HG02623 (cell line): ENCODE data around the gene KRTAP1-1.
"Not testable (repeated sequence)": the region's sequence is repeated elsewhere in the genome, so short reads cannot be mapped to it uniquely, and the experiment has no call there.

Source experiments
- ATAC-seq: cut with Tn5 transposase; IDR thresholded peaks from one replicate; pipeline ENCODE4 v1.9.1; 2021; ENCODE audit warnings: moderate library complexity; ENCODE audit not compliant: unreplicated experiment

Gene KRTAP1-1, protein sequence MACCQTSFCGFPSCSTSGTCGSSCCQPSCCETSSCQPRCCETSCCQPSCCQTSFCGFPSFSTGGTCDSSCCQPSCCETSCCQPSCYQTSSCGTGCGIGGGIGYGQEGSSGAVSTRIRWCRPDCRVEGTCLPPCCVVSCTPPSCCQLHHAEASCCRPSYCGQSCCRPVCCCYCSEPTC

DNA sequence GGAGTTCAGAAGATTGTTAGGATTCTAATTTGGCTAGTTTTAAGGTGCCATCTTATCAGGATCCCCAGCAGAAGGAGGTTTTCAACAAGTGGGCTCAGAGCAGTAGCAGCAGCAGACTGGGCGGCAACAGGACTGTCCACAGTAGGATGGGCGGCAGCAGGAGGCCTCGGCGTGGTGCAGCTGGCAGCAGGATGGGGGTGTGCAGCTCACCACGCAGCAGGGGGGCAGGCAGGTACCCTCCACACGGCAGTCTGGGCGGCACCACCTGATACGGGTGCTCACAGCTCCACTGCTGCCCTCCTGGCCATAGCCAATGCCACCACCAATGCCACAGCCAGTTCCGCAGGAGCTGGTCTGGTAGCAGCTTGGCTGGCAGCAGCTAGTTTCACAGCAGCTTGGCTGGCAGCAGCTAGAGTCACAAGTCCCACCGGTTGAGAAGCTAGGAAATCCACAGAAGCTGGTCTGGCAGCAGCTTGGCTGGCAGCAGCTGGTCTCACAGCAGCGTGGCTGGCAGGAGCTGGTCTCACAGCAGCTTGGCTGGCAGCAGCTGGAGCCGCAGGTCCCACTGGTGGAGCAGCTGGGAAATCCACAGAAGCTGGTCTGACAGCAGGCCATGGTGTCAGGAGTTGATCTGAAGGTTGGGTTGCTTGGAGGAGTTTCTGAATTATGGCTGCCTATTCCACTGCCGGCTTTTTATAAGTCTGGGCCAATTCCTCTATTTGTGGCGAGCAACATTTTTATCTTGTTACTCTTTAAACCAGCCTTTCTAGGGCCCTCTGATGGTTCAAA is at the start of gene KRTAP1-1:
Gene KRTAP1-1 (minus strand): TSS at position 668 of the 789 bp plus-strand sequence. CDS start 53 bp downstream, at position 615.
- not testable (repeated sequence) for ATAC-seq

DNA sequence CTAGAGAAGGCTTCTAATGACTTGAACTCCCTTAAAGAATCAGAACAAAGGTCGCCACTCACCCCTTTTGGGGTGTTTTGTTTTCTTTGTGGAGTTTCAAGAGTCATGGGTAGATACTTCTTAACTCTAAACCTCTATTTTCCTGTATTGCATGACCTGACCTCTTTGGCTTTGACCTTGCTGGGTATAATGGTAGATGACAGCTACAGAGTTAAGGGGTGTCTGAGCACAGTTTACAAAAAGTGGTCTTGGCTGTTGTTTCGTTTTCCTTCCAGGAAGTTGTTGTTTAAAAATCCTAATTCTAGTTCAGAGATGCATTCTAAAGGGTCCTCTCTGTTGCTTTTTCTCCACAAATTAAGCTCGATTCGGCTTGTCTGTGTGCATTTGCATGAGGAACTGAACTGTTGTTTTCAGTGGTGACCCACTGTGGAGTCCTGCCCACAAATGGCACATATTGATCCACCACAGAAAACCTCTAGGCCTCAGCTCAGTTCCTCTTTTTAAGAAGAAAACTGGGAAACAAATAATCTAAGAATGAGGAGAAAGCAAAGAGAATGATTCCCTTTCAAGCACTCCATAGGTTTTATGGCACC is 47.6 kb upstream of the KRTAP1-1 start:
- not testable (repeated sequence) for ATAC-seq

DNA sequence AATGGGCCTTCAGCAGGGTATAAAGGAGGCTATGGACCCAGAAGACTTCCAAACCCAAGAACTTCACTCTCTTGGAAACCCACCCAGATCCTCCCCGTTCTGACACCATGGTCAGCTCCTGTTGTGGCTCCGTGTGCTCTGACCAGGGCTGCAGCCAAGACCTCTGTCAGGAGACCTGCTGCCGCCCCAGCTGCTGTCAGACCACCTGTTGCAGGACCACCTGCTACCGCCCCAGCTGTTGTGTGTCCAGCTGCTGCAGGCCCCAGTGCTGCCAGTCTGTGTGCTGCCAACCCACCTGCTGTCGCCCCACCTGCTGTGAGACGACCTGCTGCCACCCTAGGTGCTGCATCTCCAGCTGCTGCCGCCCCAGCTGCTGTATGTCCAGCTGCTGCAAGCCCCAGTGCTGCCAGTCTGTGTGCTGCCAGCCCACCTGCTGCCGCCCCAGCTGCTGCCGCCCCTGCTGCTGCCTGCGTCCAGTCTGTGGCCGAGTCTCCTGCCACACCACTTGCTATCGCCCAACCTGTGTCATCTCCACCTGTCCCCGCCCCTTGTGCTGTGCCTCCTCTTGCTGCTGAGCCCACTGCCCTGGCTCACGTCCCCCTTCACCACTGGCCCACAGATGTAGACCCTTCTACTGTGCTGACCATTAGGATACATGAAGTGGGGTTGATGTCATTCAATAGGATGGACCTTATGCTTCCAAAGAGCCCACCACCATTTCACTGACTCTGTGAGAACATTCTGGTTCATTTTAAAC is 43.0 kb upstream of the KRTAP1-1 start, which contains the start of gene KRTAP4-7:
Gene KRTAP4-7 (plus strand): TSS at position 51 of the 757 bp plus-strand sequence. CDS start 57 bp downstream, at position 108.
- ATAC-seq = not testable (repeated sequence)

DNA sequence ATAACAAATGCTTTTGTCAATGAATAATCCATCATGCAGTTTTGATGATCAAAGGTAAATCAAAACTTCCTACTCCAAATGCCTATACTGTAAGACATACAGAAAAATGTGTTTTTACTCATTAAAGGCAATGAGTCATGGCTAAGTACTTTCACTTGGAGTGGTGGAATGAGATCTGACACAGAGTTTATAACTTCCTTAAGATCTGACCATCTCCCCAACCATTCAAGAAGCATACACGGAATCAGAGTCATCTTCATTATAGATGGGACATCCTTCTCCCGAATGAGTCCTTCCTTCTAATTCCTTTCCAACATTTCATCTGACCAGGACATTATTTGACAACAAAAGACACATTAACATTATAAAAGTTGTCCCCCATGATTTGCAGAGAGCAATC is 42.2 kb upstream of the KRTAP1-1 start:
- ATAC-seq = not testable (repeated sequence)

DNA sequence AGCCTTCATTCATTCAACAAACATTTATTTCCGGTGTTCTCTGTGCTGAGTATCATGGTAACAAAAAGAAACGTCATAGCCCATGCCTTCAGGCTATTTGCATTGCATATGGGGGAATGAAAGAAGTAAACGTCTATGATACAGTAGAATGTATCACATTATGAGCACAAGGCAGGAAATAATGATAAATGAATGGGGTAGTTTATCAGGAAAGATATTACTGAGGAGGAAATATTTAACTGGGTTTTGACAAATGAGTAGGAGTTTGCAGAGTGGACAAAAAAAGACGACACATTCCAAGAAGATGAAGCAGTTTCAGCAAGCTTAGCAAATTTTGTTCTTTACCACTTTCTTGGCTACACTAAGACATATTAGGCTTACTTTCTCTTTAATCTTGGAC is 41.4 kb upstream of the KRTAP1-1 start:
- ATAC-seq = no peak

DNA sequence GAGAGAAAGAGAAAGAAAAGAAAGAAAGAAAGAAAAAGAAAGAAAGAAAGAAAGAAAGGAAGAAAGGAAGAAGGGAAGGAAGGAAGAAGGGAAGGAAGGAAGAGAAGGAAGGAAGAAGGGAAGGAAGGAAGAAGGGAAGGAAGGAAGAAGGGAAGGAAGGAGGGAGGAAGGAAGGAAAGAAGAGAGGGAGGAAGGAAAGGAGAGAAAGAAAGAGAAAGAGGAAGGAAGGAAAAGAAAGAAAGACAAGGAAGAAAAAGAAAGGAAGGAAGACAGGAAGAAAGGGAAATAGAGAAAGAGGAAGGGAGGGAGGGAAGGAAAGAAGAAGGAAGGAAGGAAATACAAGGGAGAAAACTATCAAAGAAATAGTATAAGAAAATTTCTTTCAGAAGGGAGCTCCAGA is 35.5 kb upstream of the KRTAP1-1 start:
- ATAC-seq = no peak

DNA sequence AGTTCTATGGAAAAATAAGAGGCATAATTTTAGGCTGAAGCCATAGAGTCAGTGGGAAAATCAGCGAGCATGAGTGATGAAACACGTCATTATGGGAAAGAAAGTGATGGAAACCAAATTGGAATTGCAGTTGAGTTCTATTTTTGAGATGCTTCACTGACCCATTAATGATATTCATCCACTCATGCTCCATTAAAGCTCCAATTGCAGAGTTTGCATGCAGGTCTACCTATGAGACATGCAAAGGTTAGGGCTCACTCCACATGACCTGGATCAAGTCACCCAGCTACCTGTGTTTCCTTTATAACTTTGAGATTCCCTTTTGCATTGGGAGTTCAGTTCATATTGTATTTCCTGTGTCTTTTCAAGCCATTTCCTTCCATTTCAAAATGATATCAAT is 32.4 kb upstream of the KRTAP1-1 start:
- ATAC-seq = no peak

DNA sequence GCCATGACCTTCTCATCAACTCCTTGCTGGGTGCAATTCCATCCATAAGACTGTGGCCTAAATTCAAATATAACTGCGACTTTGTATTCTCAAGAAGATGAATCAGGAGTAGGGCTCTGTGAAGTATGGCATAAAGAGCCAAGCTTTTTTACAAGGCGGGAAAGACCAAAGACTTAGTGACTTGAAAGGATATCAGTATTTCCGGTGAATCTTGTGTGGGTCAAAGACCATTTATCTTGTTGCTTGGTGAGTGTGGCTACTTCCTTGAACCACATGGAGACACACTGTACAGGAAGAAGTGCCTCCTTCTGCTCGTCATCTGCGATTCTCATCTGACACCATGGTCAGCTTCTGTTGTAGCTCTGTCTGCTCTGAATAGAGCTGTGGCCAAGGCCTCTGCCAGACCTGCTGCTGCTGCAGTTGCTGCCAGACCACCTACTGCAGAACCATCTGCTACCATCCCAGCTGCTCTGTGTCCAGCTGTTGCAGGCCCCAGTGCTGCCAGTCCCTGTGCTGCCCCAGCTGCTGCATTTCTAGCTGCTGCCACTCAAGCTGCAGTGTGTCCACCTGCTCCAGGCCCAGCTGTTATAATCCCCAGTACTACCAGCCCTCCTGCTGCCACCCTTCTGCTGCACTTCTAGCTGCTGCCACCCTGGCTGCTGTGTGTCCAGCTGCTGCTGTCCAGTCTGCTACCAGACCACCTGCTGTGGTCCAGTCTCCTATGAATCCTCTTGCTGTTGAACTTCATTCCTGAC is 30.5 kb upstream of the KRTAP1-1 start:
- no peak for ATAC-seq

DNA sequence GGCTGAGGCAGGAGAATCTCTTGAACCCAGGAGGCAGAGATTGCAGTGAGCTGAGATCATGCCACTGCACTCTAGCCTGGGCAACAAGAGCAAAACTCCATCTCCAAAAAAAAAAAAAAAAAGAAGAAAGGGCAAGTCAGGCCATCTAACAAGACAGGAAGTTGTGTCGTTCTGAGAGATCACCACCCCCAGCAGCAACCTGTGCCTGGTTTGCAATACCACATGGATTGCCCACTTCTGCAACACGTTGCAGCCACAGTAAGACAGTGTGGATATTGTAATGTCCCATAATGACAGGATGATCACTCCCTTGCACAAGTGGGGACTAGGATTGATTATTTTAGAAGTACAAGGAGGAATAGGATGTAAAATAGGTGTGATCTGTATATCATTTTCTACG is 27.8 kb upstream of the KRTAP1-1 start:
- ATAC-seq = no peak

DNA sequence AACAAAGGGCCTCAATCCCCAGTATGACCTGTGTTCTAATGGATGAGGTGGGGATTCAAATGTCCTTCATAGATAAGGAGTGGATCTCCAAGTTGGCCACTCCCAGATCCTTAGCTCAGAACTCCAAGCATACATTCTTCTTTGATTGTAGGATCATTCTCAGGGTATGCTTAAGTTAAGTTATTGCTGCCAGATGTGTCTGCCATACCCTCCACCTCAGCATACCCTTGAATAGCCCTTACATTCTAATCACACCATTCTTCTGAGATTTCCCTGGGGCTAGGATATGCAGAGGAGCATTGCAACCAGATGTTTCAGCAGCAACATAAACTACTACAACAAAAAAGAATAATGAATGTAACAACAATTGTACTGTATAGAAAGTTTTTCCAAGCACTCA is 26.0 kb upstream of the KRTAP1-1 start:
- no peak for ATAC-seq

DNA sequence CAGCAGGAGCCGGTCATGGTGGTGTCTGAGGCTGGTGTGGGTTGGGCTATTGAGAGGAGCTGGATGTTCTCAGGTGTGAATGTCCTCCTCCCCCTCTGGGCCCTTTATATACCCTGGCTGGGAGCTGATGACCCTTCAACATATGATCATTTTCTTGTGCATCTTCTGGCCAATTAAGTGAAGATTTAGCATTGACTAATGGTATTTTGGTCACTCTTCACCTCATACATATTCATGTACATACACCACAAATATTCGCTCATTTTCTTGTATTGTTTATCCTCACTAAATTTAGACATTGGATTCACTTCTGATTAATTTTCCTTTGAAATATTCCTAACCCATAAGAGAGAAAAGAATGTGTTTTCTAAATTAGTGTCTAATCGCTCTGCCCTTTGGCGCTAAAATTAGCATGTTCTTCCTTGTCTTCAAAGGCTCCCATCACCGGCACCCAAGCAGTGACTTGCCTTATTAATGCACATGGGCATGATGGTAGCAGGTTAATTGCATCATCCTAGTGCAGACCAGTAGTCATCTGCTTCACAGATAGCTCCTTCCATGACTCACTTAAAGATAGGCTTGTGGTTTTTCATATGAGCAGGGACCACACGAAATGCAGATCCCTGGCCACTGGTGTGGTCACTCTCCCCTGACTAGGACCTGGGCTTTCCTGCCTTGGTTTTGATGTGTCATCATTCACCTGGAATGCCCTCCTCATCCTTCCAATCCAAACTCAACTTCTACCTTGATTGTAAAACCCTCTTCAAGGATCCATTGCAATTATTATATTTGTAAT is 24.8 kb upstream of the KRTAP1-1 start, which contains the start of gene KRTAP2-4:
Gene KRTAP2-4 (minus strand): TSS at position 51 of the 796 bp plus-strand sequence. CDS start 34 bp downstream, at position 17.
- no peak for ATAC-seq

DNA sequence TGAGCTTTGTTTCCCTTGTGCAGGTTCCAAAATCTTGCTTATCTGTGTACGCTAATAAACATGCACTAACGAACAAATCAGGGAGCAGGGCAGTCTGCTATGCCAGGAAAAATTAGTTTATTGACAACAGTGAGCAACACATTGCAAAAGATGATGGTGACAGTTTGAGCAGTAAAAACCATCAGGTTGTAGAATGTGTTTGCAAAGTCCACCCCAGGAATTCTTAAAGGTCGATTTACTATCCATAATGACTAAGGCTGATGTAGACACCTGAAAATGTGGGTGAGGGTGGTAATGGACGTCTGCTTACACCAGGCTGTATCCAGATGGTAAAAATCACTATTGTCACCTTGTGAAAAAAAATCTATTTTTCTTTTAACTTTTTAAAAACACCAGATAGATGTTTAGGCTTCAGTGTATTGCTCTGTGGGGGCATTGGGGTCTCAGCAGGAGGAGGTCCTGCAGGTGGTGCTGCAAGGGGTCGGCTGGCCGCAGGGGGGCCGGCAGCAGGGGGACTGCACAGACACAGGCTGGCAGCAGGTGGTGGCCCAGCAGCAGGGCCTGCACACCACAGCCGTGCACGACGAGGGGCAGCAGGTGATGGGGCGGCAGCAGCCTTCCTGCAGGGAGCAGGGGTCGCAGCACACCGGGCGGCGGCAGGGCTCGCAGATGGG is 23.9 kb upstream of the KRTAP1-1 start:
- ATAC-seq = not testable (repeated sequence)

DNA sequence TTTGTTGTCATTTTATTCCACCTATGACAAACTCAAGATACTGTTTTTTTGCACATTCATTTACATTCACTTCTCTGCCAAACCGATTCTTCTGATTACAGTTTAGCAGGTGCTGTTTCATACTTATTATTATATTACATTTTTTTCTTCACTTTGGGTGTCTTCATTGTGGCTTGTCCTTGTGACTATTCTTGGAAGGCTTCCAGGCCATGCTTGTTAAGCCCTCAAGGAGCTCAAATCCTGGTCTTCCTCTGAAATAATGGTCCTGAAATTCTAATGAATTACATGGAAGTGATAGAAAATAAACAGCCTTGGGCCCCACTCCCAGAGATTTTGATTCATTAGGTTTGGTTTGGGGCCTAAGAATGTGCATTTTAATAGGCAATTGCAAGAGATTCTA is 23.1 kb upstream of the KRTAP1-1 start:
- ATAC-seq = no peak

DNA sequence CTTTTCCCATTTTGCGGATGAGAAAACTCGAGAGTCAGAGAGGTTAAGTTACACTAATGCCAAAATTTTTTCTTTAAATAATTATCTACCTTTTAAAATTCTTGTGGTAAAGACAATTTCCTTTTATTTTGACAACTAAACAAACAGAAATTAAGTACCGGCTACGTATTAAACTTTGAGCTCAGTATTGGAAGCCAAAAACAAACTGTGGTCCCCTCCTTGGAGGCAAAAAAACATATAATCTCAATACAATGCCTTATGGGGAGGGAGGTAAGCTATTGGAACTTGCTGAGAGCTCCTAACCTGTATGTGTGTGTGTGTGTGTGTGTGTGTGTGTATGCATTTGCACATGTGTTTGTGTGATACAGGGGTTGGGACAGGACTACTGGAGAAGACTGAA is 22.2 kb upstream of the KRTAP1-1 start:
- ATAC-seq = no peak

DNA sequence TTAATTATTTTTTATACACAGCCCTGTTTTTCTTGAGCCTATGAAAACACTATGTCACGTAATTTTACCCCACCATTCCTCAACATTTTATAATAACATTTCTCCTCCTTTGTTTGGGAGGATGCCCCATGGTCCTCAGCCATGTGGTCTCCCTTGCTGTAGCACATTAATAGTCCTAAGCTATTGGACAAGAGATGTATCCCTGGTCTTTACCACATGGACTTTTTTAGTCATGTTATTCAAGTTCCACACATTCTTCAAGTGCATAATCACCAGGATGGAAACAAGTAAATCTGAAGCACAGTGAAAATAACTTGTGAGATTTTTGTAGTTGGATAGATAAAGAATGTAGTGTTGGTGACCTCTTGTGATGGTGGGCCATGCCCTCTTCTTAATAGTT is 20.7 kb upstream of the KRTAP1-1 start:
- no peak for ATAC-seq

DNA sequence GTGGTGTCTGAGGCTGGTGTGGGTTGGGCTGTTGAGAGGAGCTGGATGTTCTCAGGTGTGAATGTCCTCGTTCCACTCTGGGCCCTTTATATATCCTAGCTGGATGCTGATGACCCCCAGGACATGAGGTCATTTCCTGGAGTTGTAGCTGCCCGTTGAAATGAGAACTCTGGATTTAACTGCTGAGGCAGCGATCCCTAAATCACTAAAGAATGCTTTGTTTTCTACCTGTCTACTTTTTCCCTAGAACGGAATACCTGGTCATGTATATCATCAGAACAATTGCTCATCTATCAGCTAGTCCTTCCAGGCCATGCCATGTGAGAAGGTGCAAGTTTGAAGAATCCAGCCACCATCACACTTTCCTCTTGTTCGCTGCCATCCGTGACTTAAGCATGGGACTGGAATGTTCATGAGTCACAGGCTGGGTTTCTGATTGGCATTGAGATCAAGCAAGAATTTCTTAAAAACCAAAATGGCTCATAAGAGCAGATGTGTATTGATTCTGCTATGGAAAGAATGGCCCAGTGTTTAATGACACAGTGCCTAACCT is 18.9 kb upstream of the KRTAP1-1 start, which contains the start of gene KRTAP2-3:
Gene KRTAP2-3 (minus strand): TSS at position 63 of the 553 bp plus-strand sequence. CDS start 64 bp downstream, outside the sequence.
- no peak for ATAC-seq

DNA sequence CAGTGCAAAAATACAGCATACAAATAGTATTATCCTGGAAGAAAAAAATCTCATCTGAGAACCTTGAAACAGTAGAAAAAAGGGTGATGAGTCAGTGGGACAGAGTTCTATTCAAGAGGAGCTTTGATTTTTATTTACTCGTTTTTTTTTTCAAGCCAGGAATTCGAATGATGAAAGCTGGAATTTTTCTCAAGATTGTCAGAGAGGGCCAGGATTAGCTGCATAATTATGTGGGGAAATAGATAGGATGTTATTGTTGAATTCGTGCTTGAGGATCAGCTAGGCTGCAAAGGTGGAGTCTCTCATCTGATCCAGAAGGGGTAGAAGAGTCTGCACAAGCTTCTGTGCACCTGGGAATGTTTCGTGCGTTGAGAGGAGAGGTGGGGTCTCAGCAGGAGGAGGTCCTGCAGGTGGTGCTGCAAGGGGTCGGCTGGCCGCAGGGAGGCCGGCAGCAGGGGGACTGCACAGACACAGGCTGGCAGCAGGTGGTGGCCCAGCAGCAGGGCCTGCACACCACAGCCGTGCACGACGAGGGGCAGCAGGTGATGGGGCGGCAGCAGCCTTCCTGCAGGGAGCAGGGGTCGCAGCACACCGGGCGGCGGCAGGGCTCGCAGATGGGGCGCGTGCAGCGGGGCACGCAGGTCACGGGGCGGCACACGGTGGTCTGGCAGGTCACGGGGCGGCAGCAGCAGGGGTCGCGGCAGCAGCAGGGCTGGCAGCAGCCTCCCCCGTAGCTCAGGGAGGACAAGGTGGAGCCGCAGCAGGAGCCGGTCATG is 18.2 kb upstream of the KRTAP1-1 start:
- ATAC-seq = not testable (repeated sequence)

DNA sequence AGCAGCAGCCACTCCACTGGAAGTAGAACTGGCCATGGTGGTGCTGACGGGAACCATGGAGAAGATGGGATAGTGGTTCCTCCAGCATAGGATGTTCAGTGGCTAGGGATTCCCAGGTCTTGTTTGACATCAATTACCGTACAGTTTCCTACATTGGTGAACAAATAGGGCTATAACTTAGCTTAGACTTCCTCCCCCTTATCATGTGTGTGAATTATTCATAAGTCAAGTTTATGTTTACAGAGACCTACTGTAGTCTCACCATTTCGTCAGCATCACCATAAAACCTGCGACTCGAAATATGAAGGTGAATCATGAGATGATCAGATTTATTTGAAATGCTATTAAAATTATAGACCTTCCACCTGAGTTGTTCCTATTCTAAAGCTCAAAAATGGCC is 17.5 kb upstream of the KRTAP1-1 start:
- no peak for ATAC-seq
